Cerebellar nuclear complex (tissue), 1 donor: ENCODE measurements around the gene BICDL1.

Experiments used
- DNase-seq, 2 experiments: peaks; one replicate each; lab custom pipeline; 2025; lab: John Stamatoyannopoulos, UW

Gene BICDL1

DNA sequence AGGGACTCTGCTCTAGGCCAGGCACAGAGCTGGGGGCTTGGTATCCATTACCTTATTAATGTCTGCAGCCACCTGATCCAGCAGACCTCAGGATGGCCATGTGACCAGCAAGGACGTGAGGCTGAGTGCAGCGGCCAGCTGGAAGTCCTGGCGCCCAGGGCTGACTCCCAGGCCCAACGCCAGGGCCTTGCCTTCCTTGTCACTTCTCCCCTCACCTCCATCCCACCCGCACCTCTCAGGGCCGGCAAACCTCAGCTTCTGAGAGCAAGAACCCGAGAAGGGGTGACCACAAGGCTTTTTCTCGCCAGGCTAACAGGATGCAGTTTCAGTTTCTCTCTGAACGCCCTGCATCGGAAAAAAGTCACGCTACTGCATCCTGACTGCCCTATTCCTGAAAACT lies 112.1 kb downstream of the BICDL1 start:
- DNase-seq, result no peak

DNA sequence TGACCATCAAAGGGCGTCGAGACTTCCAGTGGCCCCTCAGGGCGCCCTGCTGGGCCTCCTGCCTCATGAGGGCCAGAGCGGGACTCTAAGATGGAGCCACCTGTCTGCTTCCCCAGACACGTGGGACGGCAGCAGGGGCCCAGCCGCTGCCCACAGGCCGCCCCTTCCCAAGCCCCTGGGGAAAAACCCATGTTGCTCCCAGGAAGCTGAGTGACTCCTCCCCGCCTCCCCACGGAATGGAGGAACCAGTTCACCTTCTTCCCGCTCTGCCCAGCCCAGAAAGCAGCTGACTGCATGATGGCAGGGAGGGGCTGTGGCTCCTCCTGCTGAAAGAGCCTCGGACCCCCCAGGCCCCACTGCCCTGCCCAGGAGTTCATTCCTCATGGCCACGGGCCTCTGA lies 112.6 kb downstream of the BICDL1 start:
- DNase-seq, result no peak

DNA sequence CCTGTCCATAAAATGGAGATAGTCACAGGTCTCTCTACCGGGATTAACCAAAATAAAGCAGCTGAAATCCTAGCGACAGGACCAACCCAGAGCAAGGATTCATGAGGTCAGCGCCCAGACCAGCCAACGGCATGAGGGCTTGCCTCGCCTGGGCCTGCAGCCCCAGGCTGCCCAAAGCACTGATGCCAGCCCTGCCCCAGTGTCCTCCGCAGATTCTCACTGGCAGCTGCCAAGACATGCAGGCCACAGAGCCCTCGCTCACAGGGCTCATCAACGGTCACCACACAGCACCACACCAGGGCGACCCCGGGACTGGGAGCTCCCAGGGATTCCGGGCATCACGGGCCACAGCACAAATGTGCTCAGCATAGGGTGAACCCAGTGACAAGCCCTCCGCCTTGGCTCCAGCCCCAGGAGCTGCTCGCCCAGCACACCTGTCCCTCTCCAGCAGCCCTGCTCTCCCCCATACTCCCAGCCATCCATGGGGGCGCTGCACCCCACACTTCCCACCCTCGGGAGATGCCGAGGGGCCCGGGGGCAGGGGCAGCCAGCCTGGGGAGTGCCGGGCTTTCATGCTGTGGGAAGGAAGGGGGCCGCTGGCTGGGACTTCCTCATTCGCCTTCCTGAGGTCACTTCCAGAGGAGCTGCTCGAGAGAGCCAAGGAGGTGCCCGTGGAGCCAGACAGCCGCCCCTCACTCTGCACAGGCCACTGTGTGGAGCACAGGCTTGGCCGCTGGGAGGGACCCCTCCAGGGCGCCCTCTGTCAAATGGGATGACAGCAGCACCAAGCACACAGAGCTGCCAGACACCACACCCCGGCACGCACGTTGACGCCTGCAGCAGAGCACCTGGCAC lies 113.4 kb downstream of the BICDL1 start:
- DNase-seq, result no peak

DNA sequence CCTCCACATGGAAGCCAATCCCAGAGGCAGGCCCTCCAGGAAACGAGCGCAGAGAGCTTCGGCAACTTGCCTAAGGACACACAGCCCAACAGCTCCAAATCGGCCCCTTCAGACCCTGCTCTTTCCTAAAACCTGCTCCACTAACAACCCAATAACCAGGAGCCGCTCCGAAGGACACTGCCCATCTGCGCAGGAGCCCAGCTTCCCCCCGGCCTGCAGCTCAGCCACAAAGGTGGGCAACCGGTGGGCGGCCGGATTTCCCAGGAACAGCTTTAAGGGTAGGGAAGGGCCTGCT lies 114.0 kb downstream of the BICDL1 start:
- no peak for DNase-seq

DNA sequence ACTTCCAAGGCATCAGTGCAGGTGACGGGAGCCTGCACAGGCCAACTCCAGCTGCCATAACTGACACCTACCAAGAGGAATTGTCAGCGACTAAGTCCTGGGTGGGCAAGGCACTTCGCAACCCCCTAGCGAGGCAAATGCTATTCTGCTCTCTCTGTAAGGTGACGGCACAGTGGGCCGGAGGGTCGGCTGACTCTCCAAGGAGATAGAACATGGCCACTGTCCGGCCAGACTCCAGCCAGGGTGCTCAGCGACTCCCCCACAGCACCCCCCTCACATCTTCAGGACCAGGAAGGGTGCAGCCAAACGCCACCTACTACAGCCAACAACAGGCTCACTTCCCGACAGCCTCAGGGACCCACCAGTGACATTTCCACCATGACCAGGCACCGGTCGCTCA lies 114.3 kb downstream of the BICDL1 start:
- no peak for DNase-seq

DNA sequence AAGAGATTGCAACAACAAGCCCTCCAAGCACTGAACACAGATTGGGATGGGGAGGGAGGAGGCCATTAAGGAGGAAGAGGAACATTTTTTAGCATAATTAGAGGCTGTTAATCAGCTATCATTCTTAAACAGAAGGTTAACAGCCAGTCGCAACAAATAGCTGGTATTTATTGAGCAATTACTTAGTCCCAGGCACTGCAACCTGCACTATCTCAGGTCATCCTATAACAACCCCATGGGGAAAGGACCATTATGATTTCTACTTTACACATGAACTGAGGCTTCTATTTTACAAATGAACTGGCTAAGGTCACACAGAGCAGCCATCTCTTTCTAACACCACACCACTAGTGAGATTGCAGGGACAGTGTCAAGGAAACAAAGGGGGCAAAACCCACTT lies 117.1 kb downstream of the BICDL1 start:
- DNase-seq, result no peak

DNA sequence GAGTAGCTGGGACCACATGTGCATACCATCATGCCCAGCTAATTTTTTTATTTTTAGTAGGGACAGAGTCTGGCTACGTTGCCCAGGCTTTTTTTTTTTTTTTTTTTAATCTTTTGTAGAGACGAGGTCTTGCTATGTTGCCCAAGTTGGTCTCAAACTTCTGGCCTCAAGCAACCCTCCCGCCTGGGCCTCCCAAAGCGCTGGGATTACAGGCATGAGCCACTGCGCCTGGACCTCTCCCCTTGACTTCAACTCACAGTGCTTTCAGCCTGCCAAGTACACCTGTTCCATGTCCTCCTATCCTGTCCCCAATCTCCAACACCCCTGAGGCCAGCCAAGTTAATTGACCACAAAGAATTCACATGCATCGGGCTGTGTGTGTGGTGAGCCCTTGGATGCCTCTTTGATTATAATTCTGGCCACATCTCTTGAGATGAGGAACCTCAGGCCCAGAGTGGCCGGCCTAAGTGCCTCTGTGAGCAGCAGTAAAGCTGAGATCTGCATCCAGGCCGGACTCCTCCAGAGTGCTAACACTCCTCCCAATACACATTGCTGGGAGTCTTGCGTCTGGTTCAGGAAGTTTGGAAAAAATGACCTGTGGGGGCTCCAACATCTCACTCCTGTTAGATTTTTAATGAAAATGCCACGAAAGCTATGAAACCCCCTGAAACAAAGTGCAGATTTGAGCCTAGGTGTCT lies 120.7 kb downstream of the BICDL1 start:
- DNase-seq, result no peak

DNA sequence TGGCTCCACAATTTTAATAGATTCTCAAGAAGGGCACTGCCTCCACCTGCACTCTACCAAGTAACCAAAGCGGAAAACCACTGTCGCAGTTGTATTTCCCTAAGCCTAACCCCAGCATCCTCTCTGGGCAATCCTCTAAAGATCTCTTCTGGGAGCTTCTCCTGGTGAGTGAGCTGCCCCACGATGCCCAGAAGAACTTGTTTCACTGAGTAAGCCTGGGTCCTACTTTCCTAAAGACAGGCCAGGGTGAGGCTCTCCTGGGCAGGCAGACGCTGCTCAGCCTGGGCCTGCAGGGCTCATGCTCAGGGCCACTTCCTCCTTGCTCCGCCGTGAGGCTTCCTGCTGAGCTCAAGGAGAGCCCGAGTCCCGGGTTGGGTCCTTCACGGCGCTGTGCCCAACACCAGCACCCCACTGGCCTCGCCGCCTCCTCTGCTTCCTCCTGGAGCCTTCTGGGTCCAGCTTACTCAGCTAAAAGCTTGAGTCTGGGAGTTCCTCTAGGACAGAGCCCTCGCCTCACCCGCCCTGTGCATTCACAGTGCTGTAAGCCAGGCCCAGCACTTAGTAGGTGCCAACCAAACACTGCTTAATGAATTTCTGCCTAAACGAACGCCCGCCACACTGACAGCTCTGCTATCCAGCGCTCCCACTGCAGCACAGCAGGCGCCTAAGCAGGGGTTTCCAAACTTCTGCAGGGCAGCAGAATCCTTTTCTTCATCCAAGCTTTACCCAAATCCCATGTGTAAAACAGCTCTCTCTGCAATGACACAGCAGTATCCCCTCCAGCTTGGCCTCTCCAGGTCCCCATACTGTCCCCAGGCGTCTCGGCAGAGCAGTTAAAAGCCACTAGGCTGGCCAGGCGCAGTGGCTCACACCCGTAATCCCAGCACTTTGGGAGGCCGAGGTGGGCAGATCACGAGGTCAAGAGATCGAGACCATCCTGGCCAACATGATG lies 121.8 kb downstream of the BICDL1 start:
- DNase-seq, result no peak

DNA sequence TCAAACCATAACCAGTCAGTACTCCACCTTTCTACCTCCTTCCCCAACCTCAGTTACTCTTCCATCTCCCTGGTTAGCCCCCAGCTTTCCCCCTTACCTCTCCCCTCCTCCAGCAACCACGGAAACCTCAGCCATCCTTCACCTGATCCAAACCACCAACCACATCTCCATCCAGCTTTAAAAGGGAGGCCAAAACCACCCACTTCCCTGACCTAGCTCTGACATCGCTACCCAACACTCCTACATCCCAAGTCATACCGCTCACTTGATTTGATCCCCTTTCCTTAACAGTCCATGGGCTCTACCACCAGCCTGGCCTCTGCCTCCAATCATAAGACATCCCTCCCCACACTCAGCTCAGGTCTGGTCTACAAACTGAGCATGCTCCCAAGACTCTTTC lies 126.0 kb downstream of the BICDL1 start:
- DNase-seq, result no peak

DNA sequence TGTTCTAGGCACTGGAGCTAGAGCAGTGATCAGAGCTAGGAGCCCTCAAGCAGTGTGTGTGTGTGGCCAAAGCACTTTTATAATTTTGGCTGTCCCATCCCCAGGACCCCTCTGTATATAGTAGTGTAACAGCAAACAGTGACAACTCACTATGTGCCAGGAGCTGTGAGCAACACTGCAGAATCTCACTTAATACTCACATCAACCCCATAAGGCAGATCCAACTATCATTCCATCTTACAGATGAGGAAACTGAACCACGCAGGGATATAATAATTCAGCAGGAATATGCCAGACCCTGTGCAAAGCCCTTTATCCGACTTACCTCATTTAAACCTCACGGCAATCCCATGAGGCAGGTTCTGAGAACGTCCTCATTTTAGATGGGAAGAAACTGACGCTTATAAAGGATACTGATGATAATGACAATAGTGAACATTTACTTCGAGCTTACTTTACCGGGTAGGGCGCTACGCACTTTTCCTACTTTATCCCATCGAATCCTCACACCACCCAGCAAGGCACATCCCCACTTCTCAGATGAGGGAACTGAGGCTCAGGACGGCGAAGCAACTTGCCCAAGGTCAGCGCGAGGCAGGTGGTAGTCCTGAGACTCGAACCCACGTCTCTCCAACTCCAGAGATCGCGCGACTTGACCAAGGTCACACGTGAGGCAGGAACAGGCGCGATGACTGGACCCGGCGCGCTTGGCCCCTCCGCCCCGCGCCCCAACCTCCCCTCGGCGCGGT lies 126.8 kb downstream of the BICDL1 start:
- DNase-seq, result no peak

DNA sequence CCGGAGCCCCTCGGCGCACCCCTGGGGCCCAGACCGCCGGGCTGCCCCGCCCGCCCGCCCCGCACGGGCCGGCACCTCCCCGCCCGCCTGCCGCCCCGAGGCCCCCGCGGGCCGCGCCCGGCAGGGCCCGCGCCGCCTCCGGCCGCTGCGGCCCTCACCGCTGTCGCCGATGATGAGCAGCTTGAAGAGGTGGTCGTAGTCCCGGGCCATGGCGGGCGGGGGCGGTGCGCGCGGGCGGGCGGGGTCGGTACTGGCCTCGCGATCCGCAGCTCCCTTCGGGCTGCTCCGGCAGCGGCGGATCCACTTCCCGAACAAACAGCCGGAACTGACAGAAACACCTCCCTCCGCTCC lies 127.4 kb downstream of the BICDL1 start, which contains the start of gene RAB35:
TSS of gene RAB35 (minus strand) at position 313 of the 351 bp plus-strand sequence. CDS start at position 210, 103 bp downstream.
- no peak for DNase-seq

DNA sequence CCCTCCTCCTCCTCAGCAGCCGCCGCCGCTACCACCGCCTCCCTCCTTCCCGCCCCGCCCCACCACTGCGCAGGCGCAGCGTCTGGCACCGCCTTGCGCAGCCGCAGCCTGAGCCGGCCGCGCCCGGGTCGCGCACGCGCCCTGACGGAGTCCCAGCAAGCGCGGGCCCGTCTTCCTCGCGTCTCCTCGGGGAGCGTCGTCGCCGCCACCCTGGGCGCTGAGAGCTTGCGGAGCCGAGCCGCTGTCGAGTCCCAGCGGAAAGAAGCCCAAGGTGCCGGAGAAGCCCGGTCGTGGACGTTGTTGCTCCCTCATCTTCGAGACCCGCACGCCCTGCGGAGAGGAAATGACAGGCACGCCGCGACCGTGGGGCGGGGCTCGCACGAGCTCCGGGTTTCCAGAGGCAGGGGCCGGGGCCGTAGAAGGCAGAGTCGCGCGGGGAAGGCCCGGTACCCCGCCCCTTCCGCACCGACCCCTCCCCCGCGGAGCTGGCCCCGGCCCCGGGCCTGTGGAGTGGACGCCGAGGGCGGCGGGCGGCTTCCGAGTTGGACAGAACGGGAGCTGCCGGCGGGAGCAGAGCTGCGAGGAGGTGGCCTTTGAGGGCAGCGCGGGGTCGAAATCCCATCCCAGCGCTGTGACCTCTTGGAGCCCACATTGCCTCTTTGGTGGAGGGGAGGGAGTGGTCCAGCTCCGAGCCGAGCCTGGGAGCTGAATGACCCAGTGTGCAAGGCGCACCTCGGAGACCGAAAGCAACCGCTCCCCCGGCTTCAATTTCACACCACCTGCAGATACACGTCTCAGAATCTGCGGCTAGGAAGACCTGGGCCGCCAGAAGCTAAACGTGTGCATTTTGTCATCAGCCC lies 128.0 kb downstream of the BICDL1 start:
- peak in 1 of 2 experiments; percentile 34 for DNase-seq

DNA sequence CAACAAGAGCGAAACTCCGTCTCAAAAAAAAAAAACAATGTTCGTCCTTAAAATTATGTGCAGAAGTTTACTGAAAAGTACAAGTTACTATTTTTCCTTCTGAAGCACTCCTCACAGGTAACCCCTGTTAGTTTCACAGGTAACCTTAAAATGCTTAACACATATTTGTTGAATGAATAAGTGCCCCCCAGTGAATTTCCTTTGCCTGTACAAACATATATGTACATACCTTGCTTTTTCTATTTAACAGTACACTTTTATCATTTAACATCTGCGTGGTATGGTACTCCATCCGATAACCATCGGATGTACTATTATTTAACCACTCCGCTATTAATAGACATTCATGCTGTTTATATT lies 128.9 kb downstream of the BICDL1 start:
- DNase-seq, result no peak

DNA sequence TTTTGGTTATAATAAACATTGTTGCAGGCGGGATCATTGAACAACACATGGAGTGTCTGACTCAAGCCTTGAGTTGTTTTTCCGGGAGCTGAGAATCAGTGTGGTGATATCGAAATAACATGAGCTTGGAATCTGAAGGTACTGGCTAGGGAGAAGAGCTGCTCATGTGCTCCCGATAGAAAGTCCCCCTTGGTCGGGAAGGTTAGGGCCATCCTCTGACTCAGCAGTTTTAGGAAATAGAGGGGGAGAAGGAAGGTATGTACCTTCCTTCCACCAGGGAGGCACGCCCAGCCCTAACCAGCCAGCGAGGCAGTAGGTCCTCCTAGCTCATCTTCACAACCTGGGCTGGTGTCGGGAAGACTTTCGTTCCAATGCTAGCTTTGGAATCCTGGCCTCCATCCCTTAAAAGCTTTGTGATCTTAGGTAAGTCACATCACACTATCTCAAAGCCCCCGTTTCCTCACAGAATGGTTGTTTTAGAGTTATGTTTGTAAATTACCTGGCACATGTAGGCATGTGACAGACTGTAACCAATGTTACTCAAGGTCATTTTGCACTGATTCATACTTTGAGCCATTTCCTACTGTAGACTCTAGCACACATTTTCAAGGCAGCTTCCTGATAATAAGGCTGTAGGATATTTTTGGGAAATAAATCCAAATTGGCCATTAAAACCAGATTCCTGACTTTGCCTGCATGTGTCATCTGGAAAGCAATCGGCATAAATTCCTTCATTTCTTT lies 129.5 kb downstream of the BICDL1 start:
- DNase-seq, result no peak

DNA sequence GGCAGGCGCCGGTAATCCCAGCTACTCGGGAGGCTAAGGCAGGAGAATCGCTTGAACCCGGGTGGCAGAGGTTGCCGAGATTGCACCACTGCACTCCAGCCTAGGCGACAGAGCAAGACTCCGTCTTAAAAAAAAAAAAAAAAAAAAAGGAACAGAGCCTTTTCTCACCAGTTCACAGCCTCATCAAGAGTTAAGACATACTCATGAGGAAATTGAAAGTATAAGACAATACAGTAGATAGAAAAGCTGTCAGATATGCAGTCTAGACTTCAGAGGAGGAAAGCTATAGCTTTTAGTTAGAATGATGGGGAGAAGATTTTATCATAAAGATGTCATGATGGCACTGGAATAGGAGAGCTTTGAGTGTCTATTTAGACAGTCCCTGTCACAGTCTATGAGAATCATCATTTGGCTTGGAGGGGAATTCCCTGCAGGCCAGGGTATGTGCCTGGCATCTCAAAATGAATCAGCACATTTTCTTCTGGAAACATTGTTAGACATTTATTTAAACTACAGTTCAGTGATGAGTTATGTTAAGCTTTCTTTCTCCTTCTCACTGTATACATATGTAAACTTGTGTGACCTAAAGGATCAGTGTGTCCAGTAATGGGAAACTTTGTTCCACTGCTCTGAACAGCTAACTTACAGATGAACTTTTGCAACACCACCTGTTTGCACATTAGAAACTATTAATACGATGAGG lies 130.4 kb downstream of the BICDL1 start:
- DNase-seq, result no peak

DNA sequence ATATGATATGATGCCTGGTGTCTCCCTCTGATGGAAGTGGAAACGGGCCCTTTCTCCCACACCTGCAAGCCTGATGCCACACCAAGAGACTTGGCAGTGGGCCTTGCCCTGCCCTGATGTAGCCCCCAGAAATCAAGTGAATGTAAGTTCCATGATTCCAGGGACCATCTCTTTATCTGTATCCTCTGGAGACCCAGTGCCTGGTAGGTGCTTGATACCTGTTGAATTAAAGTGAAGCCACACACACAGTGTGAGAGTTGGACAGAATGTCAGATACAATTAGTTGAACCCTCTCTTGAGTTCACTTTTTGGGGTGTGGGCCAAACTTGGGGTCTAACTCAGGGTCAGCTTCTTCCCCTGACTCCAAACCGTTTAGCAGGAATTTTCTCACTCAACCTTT lies 132.3 kb downstream of the BICDL1 start:
- DNase-seq, result no peak

DNA sequence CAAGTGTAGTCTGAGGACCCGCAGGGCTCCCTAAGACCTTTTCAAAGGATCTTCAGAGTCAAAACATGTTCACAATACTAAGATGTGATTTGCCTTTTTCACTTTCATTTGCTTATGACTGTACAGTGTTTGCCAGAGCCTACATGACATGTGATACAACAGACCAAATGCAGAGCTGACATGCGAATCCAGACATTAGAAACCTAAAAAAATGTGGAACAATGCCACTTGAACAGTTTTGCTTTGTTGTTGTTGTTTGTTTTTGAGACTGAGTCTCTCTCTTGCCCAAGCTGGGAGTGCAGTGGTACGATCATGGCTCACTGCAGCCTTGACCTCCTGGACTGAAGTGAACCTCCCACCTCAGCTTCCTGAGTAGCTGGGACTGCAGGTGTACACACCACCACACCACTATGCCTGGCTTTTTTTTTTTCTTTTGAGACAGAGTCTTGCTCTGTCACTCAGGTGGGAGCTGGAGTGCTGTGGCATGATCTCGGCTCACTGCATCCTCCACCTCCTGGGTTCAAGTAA lies 132.8 kb downstream of the BICDL1 start:
- DNase-seq, result no peak

DNA sequence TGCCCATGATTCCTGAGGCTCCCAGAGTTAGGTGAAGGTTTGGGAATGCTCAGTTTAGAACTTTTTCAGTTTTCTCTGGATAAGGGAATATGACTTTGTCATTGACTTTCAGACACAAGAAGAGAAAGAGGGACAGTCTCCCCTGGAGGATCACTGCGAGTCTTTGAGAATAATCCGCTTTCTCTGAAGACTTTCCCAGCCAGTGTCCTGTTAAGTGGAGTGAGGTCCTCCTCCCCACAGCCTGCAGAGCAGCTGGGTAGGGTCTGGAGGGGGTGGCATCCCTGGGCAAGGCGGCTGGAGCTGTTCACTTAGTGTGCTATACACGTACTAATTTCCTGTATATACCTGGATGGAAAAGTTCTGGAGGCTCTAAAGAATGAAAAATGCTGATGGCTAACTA lies 136.0 kb downstream of the BICDL1 start:
- DNase-seq, result no peak
